ENCODE measurements around the gene CENPC. TPM values are rescaled to one million over a fixed set of nuclear protein-coding genes. Genes with fewer than 3 reads are reported as not detected.
A peak's percentile ranks its signal among the peaks of the same experiment; 100 is the strongest.

CENPC gene
- total and polyA plus RNA-seq, 2 donors (not counting 3 experiments of a cell fraction or from before 2014, with no cell fraction given) = 3.6 to 26.4 TPM

GRCh38 chr4:67522230-67522629 lies 23.1 kb downstream of the CENPC start:
- TF ChIP-seq FOS (IDR thresholded peaks at IDR 0.05; ENCODE audit: borderline replicate concordance, insufficient read depth, low read length) (no peak), POLR2AphosphoS5 (IDR thresholded peaks at IDR 0.05; ENCODE audit: insufficient read depth, low read depth, low read length) (no peak), GATA2 (IDR thresholded peaks at IDR 0.05; ENCODE audit: insufficient read depth, insufficient read length, low read depth, low read length) (no peak)
- FAIRE-seq (no peak), DNase-seq (ENCODE audit: low read depth, low spot score) (no peak)
- Histone ChIP-seq H4K20me1 (replicated peaks; ENCODE audit: control insufficient read depth, extremely low read depth, insufficient read depth, low read length) (no peaks in the 10 kb centered on the region), H3K79me2 (ENCODE audit: control insufficient read depth, insufficient read depth, low read length) (peaks cover 60% of the 10 kb centered on the region), H3K27ac (ENCODE audit: insufficient read depth, low read depth, low read length) (peak overlapping the region; percentile 84), H3K9me1 (replicated peaks; ENCODE audit: control insufficient read depth, extremely low read depth, insufficient read depth, low read length) (no peaks in the 10 kb centered on the region), H3K36me3 (ENCODE audit: control insufficient read depth in 2 of 2, extremely low read depth in 1 of 2, insufficient read depth in 2 of 2, low read length in 2 of 2) (peaks cover 0 to 3% of the 10 kb centered on the region in 2 experiments), H2AFZ (ENCODE audit: low read depth, low read length) (no peak overlapping the region), H3K4me1 (ENCODE audit: control insufficient read depth, extremely low read depth, insufficient read depth, low read length) (peaks cover 14% of the 10 kb centered on the region), H3K9ac (replicated peaks; ENCODE audit: extremely low read depth, insufficient read depth, low read length) (no peak overlapping the region), H3K4me3 (replicated peaks in 1 of 3; ENCODE audit: insufficient read depth in 1 of 3, low read depth in 1 of 3, low read length in 3 of 3) (no peak overlapping the region), H3K4me2 (ENCODE audit: insufficient read depth, low read length) (no peak overlapping the region), H3K9me3 (replicated peaks; ENCODE audit: control insufficient read depth, insufficient read depth, low read length) (no peaks in the 10 kb centered on the region), H3K27me3 (ENCODE audit: control insufficient read depth in 2 of 2, insufficient read depth in 2 of 2, low read length in 2 of 2) (no peaks in the 10 kb centered on the region)
- no TSS peak for BruUV-seq (replicated peaks)
- ChIA-PET CTCF (no interaction called here), POLR2A (no interaction called here)
- intact Hi-C loops (cut with micrococcal nuclease) = no loop called here
- dilution Hi-C loops (cut with MboI; ENCODE audit: extremely low pct_ligation_motif_present, low sequenced_read_pairs) = no loop called here

- Histone ChIP-seq H3K4me2 (ENCODE audit: insufficient read depth, low read length) (no peak overlapping the region), H2AFZ (ENCODE audit: low read depth, low read length) (no peak overlapping the region), H3K4me1 (ENCODE audit: control insufficient read depth, extremely low read depth, insufficient read depth, low read length) (peaks cover 14% of the 10 kb centered on the region), H4K20me1 (replicated peaks; ENCODE audit: control insufficient read depth, extremely low read depth, insufficient read depth, low read length) (no peaks in the 10 kb centered on the region), H3K9ac (replicated peaks; ENCODE audit: extremely low read depth, insufficient read depth, low read length) (no peak overlapping the region), H3K27me3 (ENCODE audit: control insufficient read depth in 2 of 2, insufficient read depth in 2 of 2, low read length in 2 of 2) (no peaks in the 10 kb centered on the region), H3K36me3 (ENCODE audit: control insufficient read depth in 2 of 2, extremely low read depth in 1 of 2, insufficient read depth in 2 of 2, low read length in 2 of 2) (peaks cover 2 to 3% of the 10 kb centered on the region in 2 experiments), H3K9me1 (replicated peaks; ENCODE audit: control insufficient read depth, extremely low read depth, insufficient read depth, low read length) (no peaks in the 10 kb centered on the region), H3K9me3 (replicated peaks; ENCODE audit: control insufficient read depth, insufficient read depth, low read length) (no peaks in the 10 kb centered on the region), H3K4me3 (replicated peaks in 1 of 3; ENCODE audit: insufficient read depth in 1 of 3, low read depth in 1 of 3, low read length in 3 of 3) (no peak overlapping the region), H3K27ac (ENCODE audit: insufficient read depth, low read depth, low read length) (no peak overlapping the region), H3K79me2 (ENCODE audit: control insufficient read depth, insufficient read depth, low read length) (peaks cover 53% of the 10 kb centered on the region)
- DNase-seq (ENCODE audit: low read depth, low spot score) = no peak
- CTCF ChIA-PET = no interaction called here
- intact Hi-C loops (cut with micrococcal nuclease) (no loop called here), dilution Hi-C loops (cut with MboI; ENCODE audit: extremely low pct_ligation_motif_present, low sequenced_read_pairs) (no loop called here)
- no TSS peak for BruUV-seq (replicated peaks)
- POLR2A ChIA-PET = no interaction called here
- TF ChIP-seq CTCF (IDR thresholded peaks at IDR 0.05; ENCODE audit: extremely low read depth in 1 of 2, insufficient read depth in 1 of 2, low read depth in 1 of 2, low read length in 2 of 2) = no peak
- TF ChIP-seq GATA2 (IDR thresholded peaks at IDR 0.05; ENCODE audit: insufficient read depth, insufficient read length, low read depth, low read length) = no peak
- TF ChIP-seq FOS (IDR thresholded peaks at IDR 0.05; ENCODE audit: borderline replicate concordance, insufficient read depth, low read length) = no peak
- no peak for TF ChIP-seq JUN (IDR thresholded peaks at IDR 0.05; ENCODE audit: borderline replicate concordance, insufficient read depth, insufficient read length, low read depth)
- no peak for TF ChIP-seq POLR2A (IDR thresholded peaks at IDR 0.05; ENCODE audit: low read depth, low read length)
- TF ChIP-seq EZH2 (IDR thresholded peaks at IDR 0.05; ENCODE audit: borderline replicate concordance, low read depth, low read length, severe bottlenecking) = no peak
- no peak for TF ChIP-seq MYC (IDR thresholded peaks at IDR 0.05; ENCODE audit: low read depth, low read length)
- no peak for TF ChIP-seq POLR2AphosphoS5 (IDR thresholded peaks at IDR 0.05; ENCODE audit: insufficient read depth, low read depth, low read length)
- no peak for TF ChIP-seq MAX (IDR thresholded peaks at IDR 0.05; ENCODE audit: insufficient read depth, insufficient read length)
- FAIRE-seq = no peak
These were observed 23.8 kb downstream of the CENPC start for GRCh38 chr4:67521506-67521905.
